Inferior parietal cortex (tissue), 1 donor: ENCODE results near the gene KIF4B.

Experiments
- DNase-seq: peaks from one replicate; pipeline ENCODE4 v3.0.0-alpha.2; 2016; ENCODE audit errors: extremely low spot score

Gene KIF4B

DNA sequence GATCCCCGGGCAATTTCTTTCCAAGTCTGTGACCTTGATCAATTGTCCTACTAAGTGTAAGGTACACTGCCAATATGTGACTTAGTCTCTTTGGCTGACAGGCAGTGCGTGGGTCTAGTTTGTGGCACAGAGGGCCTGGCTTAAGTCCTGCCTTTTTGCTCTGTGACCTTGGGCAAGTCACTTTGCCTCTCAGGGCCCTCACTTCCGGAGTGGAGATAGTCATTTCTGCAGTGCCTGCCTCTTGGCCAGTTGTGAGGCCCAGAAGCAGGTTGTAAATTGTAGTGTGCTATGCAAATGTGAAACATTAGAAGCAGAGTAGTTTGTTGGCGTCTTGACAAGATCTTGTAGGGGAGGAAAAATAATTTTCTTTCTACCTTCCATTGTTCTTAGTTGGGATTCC is 39.0 kb downstream of the KIF4B start:
- DNase-seq: no peak

DNA sequence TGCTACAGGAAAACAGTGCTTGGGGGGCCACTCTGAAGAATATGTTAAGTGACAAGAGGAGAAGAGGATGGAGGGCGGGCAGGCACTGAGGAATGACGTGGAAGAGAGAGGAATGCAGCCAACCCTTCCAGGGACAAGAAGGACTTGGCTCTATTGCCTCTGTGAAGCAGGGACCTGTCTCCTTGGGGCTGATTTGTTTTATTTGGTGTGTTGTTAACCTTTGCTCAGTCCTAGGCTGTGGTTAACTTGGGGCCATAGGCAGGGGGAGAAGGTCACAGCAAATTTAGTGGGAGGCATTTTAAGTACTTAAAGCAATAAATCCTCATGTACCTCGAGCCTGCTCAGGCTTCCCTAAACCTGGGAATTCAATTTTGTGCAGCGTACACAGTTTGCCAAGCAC is 39.9 kb downstream of the KIF4B start:
- no peak for DNase-seq

DNA sequence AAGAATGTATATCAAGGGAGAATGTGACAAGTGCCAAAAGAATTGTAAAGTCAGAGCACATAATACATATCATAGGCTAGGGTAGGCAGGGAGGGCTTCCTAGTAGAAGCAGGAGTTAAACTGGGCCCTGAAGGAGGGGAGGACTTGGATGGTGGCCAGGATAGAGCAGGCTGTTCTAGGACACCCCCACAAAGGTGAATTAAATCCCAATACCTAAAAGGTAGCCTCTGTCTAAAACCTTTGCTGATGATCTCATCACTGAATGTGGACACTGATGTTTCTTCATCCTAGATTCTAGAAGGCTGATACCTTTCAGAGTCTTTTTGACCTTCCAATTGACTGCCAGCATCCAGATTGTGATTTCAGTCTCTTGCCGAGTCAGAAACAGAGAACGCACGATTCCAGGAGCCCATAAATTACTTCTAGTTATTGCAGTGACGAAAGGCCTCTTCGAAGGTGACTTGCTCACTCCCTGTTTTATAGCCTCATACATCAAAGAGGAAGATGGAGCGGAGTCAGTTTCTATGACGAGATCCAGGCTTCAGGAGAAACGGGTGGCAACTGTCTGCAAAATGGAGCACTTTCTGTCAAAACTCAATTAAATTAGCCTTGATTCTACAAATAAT is 43.2 kb downstream of the KIF4B start:
- no peak for DNase-seq

DNA sequence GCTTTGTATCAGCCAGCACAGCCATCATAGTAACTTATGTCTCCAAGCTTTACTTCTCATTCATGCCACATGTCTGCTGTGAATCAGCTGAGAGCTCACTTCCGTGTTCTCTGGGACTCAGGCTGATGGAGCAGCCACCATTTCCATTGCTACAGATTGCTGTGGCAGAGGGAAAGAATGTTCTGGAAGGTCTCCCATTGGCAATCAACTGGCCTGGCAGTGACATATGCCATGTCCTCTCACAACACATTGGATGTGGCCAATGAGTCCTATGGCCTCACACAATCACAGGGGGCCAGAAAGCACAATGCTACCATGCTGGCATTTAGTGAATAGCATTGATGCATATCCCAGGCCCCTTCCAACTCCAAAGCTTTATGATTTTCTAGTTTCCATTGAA is 44.1 kb downstream of the KIF4B start:
- DNase-seq: no peak

DNA sequence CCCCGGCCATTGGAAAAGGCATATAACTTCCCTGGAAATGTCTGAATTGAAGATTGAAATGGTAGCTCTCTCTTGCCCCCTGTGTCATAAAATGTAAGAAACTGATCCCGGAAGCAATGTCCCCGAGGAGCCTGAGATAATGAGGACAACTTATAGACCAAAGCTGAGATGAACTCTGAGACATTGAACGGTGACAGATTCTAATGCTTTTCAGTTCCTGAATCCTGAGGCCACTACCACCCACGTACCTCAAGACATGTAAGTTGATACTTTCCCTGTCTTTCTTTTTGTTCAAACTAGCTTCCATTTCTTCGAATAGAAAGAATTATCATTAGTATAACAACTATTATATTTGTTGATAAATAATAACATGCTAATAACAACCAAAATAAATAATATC is 51.0 kb downstream of the KIF4B start:
- DNase-seq: no peak

DNA sequence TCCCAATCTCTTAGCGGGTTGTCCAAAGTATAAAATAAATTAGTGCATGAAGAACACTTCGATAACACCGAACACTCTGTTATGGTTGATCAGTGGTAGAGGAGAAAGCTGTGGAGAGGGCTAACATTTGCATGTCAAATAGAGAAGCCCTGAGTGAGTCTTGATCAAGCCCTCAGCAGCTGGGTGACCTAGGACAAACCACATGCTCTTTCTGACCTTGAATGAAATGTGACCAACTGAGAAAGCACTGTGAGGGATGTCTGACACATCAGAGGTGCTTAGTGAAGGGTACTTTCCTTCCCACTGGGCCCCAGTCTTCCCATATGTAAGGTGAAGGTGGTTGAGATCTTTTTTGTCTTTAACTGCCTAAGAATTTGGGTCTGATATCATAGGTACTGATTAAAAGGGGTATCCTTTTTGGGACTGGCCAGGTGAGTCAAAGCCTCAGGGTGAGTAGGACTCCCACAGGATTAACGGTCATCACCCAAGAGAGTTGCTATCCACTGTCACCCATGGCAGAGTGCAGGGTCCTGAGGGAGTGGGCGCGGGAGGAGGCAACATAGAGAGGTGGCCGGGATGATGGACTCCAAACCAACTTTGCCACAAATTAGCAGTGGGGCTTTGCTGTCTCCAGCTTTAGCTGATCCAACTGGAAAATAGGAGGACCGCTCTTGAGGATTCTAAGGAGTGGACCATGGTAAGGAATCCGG is 53.5 kb downstream of the KIF4B start:
- no peak for DNase-seq
